ENCODE measurements around the gene MRGPRG. TPM values are rescaled to one million over a fixed set of nuclear protein-coding genes. Genes with fewer than 3 reads are reported as not detected.

MRGPRG gene
- total and polyA plus RNA-seq, 9 of the 15 experiments (the other 6 are each of a cell fraction or from before 2014, with no cell fraction given), result not detected

GRCh38 chr11:3208272-3208671 is 10.3 kb downstream of the MRGPRG start:
- Histone ChIP-seq H3K27ac (ENCODE audit: extremely low read depth, low read depth, low read length) (no peak overlapping the region), H3K9me3 (replicated peaks; ENCODE audit: control insufficient read depth, insufficient read depth, low read depth, low read length) (no peaks in the 10 kb centered on the region), H3K79me2 (ENCODE audit: control insufficient read depth, insufficient read depth, low read length) (no peaks in the 10 kb centered on the region), H3K9ac (ENCODE audit: insufficient read depth in 1 of 2, low read depth in 2 of 2, low read length in 2 of 2) (no peak overlapping the region), H3K4me1 (replicated peaks in 1 of 2; ENCODE audit: control insufficient read depth in 2 of 2, insufficient read depth in 2 of 2, low read length in 2 of 2) (peaks cover 0 to 10% of the 10 kb centered on the region in 2 experiments; a peak in 1 of 5 replicates), H4K20me1 (replicated peaks; ENCODE audit: control insufficient read depth, insufficient read depth, low read length) (peaks cover 3% of the 10 kb centered on the region; the same call in 1 of the 2 replicates), H3K36me3 (ENCODE audit: control insufficient read depth, insufficient read depth, low read length) (no peaks in the 10 kb centered on the region), H3K4me2 (ENCODE audit: insufficient read depth, low read length) (no peak overlapping the region), H3K27me3 (ENCODE audit: control insufficient read depth in 2 of 2, insufficient read depth in 2 of 2, low read length in 2 of 2) (peaks cover 6 to 20% of the 10 kb centered on the region in 2 experiments; a peak in 4 of 5 replicates), H3K9me1 (ENCODE audit: control insufficient read depth, insufficient read depth, low read length) (no peaks in the 10 kb centered on the region), H2AFZ (ENCODE audit: low read depth, low read length) (no peak overlapping the region), H3K4me3 (no peak overlapping the region)
- ATAC-seq (no peak), FAIRE-seq (no peak), DNase-seq (ENCODE audit: extremely low read depth in 1 of 4, low spot score in 3 of 4) (no peak)
- 24% methylated on average over 6 of the region's 6 CpGs for WGBS (ENCODE audit: insufficient coverage, low coverage, missing lambda C conversion rate)
- TF ChIP-seq CHD7 (IDR thresholded peaks at IDR 0.05; ENCODE audit: low read depth, low read length), result no peak
- intact Hi-C loops (cut with micrococcal nuclease) (no loop called here), in situ Hi-C loops (cut with MboI) (no loop called here)
- ChIA-PET CTCF (ENCODE audit: low intra/inter-chr PET ratio) (no interaction called here), POLR2A (interaction anchor here (0.8 to 1.2 kb wide), 4 partner anchors 11 to 15 kb away, joined by 3 to 5 read pairs (median 4); partner anchors contain the start of gene MRGPRG)
- no TSS peak for BruUV-seq (replicated peaks)

Data from K562 (cell line).